Fibroblast of the conjunctiva (primary cell): ENCODE measurements around the gene C13orf42.

Source experiments
- DNase-seq: peaks from one replicate; pipeline ENCODE4 v3.0.0-alpha.2; 2010; ENCODE audit warnings: low read depth

The C13orf42 gene

DNA sequence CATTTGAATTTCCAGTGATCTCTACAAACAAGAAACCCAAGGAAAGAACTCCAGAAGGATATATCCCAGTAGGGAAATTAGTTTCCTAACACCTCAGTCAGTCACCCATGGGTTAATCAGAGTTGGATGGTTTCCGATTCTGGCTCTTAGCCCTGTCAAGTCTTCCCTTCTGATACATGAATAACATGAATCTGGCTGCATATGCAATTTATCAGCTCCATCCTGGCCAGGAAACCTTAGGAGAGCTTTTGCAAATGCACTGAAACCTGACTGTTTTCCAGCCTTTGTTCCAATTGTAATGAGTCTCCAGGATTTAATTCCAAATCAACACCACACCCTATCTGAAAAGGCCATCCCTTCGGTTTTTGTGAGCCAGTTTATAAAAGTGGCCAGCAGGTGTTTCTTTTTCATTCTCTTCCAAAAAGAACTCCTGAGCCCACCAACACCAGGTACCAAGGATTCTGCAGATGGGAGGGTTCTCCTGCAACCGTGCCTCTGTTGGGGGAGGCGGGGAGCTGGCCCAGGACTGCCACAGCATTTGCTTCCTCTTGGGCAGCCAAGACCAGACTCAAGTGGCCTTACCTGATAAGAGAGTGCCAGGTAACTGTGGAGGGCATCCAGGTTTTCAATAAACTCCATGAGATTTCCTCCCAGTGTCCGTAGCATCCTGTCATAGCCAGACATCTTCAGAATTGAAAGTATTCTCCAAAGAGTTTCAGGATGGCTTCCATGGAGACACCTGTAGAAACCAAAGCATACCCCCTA lies 77.5 kb downstream of the C13orf42 start:
- no peak for DNase-seq

DNA sequence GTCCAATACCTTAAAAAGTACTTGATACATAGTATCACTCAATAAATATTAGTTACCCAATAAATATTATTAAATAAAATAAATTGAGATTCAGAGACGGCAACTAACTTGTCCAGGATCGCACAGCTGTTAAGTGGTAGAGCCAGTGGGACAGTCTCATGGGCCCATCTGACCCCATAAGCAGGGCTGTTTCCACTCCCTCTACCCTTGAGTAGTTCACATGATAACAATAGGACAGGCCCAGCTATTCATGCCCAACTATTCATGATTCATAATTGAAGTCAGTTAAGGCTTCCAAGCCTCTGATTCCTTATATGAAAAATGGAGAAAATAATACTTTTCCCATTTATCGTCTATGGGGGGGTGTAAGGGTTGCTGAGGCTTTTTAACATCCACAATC lies 78.2 kb downstream of the C13orf42 start:
- DNase-seq: no peak
